HCT116 (cell line): Measurements from ENCODE around the gene TPH1. TPM values are rescaled to one million over a fixed set of nuclear protein-coding genes. Genes with fewer than 3 reads are reported as not detected.

Experiments used
- ATAC-seq: fragments of 200-7000 bp; cut with Tn5 transposase; 2 replicates; pipeline ENCODE4 v1.9.1; 2020; ENCODE audit warnings: mild to moderate bottlenecking, moderate library complexity
- BruUV-seq: library from RNA; stranded (reverse); fragments of 400-500 nt; replicated peaks from 2 replicates; lab custom pipeline; 2021; lab: Mats Ljungman, UMichigan
- CTCF ChIA-PET: fragments of 300-600 bp; sonication (Branson Sonifier 250); formaldehyde crosslinking; loops from one replicate; lab custom pipeline; 2021; ENCODE audit warnings: antibody characterized with exemption; lab: Charles Lee
- POLR2A ChIA-PET: fragments of 300-600, 350-600 bp; sonication (Branson Sonifier 250); formaldehyde crosslinking; loops from one replicate; lab custom pipeline; 2021; ENCODE audit warnings: antibody characterized with exemption; lab: Charles Lee
- RAD21 ChIA-PET, 2 experiments: fragments of 300-600 bp; sonication (Branson Sonifier 250); formaldehyde crosslinking; loops; one replicate each; lab custom pipeline; 2023; ENCODE audit warnings: low total read pairs in 2 of 2; ENCODE audit not compliant: uncharacterized antibody in 2 of 2, unreplicated experiment in 2 of 2, low non-redundant PET in 1 of 2; lab: Charles Lee
- DNase-seq: peaks from one replicate; pipeline ENCODE4 v3.0.0-alpha.2; 2010; ENCODE audit warnings: low read depth, low spot score
- H2AFZ ChIP-seq: fragments of 200-600 bp; shearing (Covaris generic), sonication (generic); 2 replicates; pipeline ENCODE4 v1.6.1; 2017; ENCODE audit warnings: low read depth, mixed run types, mixed read lengths, antibody characterized with exemption, low read length; ENCODE audit not compliant: poor library complexity, severe bottlenecking
- H3K27ac ChIP-seq: 2 replicates; pipeline ENCODE4 v1.5.1; 2012; ENCODE audit warnings: low read depth, low read length
- H3K27me3 ChIP-seq: fragments of 200-600 bp; sonication (generic); 2 replicates; pipeline ENCODE4 v1.6.1; 2016; ENCODE audit warnings: mixed run types, low read length, mixed read lengths; ENCODE audit not compliant: insufficient read depth
- H3K36me3 ChIP-seq, 2 experiments: fragments of 200-500 bp in 1 of 2; fragments of 200-600 bp in 1 of 2; sonication (Bioruptor generic) in 1 of 2; sonication (generic) in 1 of 2; 2 replicates each; pipeline versions ENCODE4 v1.5.1 to v1.6.1; 2014 to 2016; ENCODE audit warnings: low read length in 2 of 2, inconsistent platforms in 1 of 2, mixed read lengths in 1 of 2, mixed run types in 1 of 2; ENCODE audit not compliant: insufficient read depth in 2 of 2, control insufficient read depth in 1 of 2
- H3K4me1 ChIP-seq, 2 experiments: fragments of 200-600 bp in 1 of 2; sonication (generic) in 1 of 2; 2 replicates each; pipeline versions ENCODE4 v1.5.1 to v1.6.1; 2012 to 2017; ENCODE audit warnings: low read length in 2 of 2, inconsistent platforms in 1 of 2, mild to moderate bottlenecking in 1 of 2, mixed read lengths in 1 of 2, mixed run types in 1 of 2, moderate library complexity in 1 of 2; ENCODE audit not compliant: insufficient read depth in 2 of 2, control insufficient read depth in 1 of 2
- H3K4me2 ChIP-seq: fragments of 200-600 bp; sonication (generic); 2 replicates; pipeline ENCODE4 v1.6.1; 2017; ENCODE audit warnings: mixed run types, low read length, mixed read lengths
- H3K4me3 ChIP-seq, 2 experiments: fragments of 200-600 bp in 1 of 2; sonication (generic) in 1 of 2; replicated peaks in 1 of 2; 2 replicates each; pipeline ENCODE4 v1.5.1; 2011 to 2016; ENCODE audit warnings: low read length in 2 of 2, control low read depth in 1 of 2, low read depth in 1 of 2, mild to moderate bottlenecking in 1 of 2, mixed read lengths in 1 of 2, mixed run types in 1 of 2
- H3K79me2 ChIP-seq: fragments of 200-600 bp; sonication (generic); 2 replicates; pipeline ENCODE4 v1.6.1; 2017; ENCODE audit warnings: mild to moderate bottlenecking, mixed run types, low read length, moderate library complexity, mixed read lengths; ENCODE audit not compliant: insufficient read depth
- H3K9ac ChIP-seq: fragments of 200-600 bp; sonication (generic); 2 replicates; pipeline ENCODE4 v1.6.1; 2016; ENCODE audit warnings: low read length, mixed read lengths
- H3K9me2 ChIP-seq: fragments of 200-600 bp; sonication (generic), shearing (Covaris generic); 2 replicates; pipeline ENCODE4 v1.6.1; 2017; ENCODE audit warnings: mixed run types, mild to moderate bottlenecking, moderate library complexity; ENCODE audit not compliant: insufficient read depth
- H3K9me3 ChIP-seq, 2 experiments: fragments of 200-500 bp in 1 of 2; fragments of 200-600 bp in 1 of 2; sonication (Bioruptor generic) in 1 of 2; sonication (generic) in 1 of 2; 2 replicates each; pipeline ENCODE4 v1.6.1; 2014 to 2017; ENCODE audit warnings: low read length in 2 of 2, mixed read lengths in 2 of 2, inconsistent platforms in 1 of 2, low read depth in 1 of 2, mild to moderate bottlenecking in 1 of 2, mixed run types in 1 of 2, moderate library complexity in 1 of 2; ENCODE audit not compliant: control insufficient read depth in 1 of 2, insufficient read depth in 1 of 2
- H4K20me1 ChIP-seq: fragments of 200-600 bp; sonication (generic), shearing (Covaris generic); 2 replicates; pipeline ENCODE4 v1.6.1; 2017; ENCODE audit warnings: mixed run types, mild to moderate bottlenecking, moderate library complexity; ENCODE audit not compliant: insufficient read depth
- CBX3 ChIP-seq: IDR thresholded peaks from 2 replicates; pipeline ENCODE4 v1.6.1; 2012; ENCODE audit warnings: low read depth
- EZH2 ChIP-seq: fragments of 200-600 bp; sonication (generic); IDR thresholded peaks from 2 replicates; pipeline ENCODE4 v1.6.1; 2017; ENCODE audit warnings: antibody characterized with exemption, mixed run types
- EZH2phosphoT487 ChIP-seq: fragments of 200-600 bp; IDR thresholded peaks from 2 replicates; pipeline ENCODE4 v1.6.1; 2018; ENCODE audit warnings: antibody characterized with exemption, borderline replicate concordance
- FOSL1 ChIP-seq: IDR thresholded peaks from 2 replicates; pipeline ENCODE4 v1.6.1; 2012; ENCODE audit warnings: low read depth
- JUND ChIP-seq: IDR thresholded peaks from 2 replicates; pipeline ENCODE4 v1.6.1; 2012
- POLR2AphosphoS5 ChIP-seq: IDR thresholded peaks from 2 replicates; pipeline ENCODE4 v1.6.1; 2011; ENCODE audit warnings: mild to moderate bottlenecking, low read depth, low read length, moderate library complexity
- RAD21 ChIP-seq: IDR thresholded peaks from 2 replicates; pipeline ENCODE4 v1.6.1; 2012; ENCODE audit warnings: low read depth, mild to moderate bottlenecking
- SIN3A ChIP-seq: IDR thresholded peaks from 2 replicates; pipeline ENCODE4 v1.6.1; 2012; ENCODE audit warnings: low read depth
- SP1 ChIP-seq: IDR thresholded peaks from 2 replicates; pipeline ENCODE4 v1.6.1; 2012; ENCODE audit warnings: low read depth
- SRF ChIP-seq: IDR thresholded peaks from 2 replicates; pipeline ENCODE4 v1.6.1; 2012; ENCODE audit warnings: low read depth
- ZBTB33 ChIP-seq: IDR thresholded peaks from 2 replicates; pipeline ENCODE4 v1.6.1; 2011; ENCODE audit warnings: mild to moderate bottlenecking, low read length, moderate library complexity; ENCODE audit not compliant: insufficient replicate concordance; ENCODE audit errors: extremely low read depth
- ZFX ChIP-seq: fragments of 450-650 bp; IDR thresholded peaks from 2 replicates; pipeline ENCODE4 v1.6.1; 2017
- ZNF274 ChIP-seq: fragments of 200-500 bp; sonication (Bioruptor generic); IDR thresholded peaks from 2 replicates; pipeline ENCODE4 v1.6.1; 2014; ENCODE audit warnings: mild to moderate bottlenecking, low read depth, low read length, inconsistent platforms
- intact Hi-C: fragments of 100-400 bp; cut with micrococcal nuclease; formaldehyde crosslinking; loops from 2 replicates; pipeline ENCODE4 v1.10.0; 2022
- total RNA-seq: library from RNA; stranded (reverse); gene quantifications from one replicate; pipeline ENCODE4 v1.2.1, GENCODE V29; 2021; ENCODE audit not compliant: unreplicated experiment
- TF ChIP-seq, protein P1 (sequence below): IDR thresholded peaks from 2 replicates; pipeline ENCODE4 v1.6.1; 2012
- TF ChIP-seq, protein P2 (sequence below): IDR thresholded peaks from 2 replicates; pipeline ENCODE4 v1.6.1; 2012
- TF ChIP-seq, protein P3 (sequence below): IDR thresholded peaks from 2 replicates; pipeline ENCODE4 v1.6.1; 2012; ENCODE audit warnings: low read depth

Gene TPH1
- total RNA-seq, 1 experiment from 2014 or later = 0.42 TPM

DNA sequence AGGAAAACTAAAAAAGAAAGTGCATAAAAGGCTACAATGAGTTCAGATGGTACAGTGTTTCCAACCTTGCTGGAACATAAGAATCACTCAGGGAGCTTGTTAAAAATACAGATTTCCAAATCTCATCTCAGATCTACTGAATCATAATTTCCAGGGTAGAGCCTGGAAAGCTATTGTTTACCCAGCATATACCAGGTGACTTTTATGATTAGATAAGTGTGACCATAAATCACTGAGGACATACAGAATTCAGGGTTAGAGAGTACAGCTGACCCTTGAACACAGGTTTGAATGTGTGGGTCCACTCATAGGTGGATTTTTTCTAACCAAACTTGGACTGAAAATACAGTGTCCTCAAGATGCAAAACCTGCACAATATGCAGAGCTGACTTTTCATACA is 47.9 kb upstream of the TPH1 start (continued):
- TF ChIP-seq ZFX (no peak), ZBTB33 (no peak)

GRCh38 chr11:18091731-18092130 is 45.7 kb upstream of the TPH1 start:
- H3K4me2 ChIP-seq = no peak overlapping the region
- POLR2A ChIA-PET = no interaction called here
- BruUV-seq = no TSS peak
- no peaks in the 10 kb centered on the region for H3K9me3 ChIP-seq
- no peak overlapping the region for H2AFZ ChIP-seq
- H3K27ac ChIP-seq = no peak overlapping the region
- H4K20me1 ChIP-seq = no peaks in the 10 kb centered on the region
- no peak for ATAC-seq
- peaks cover 36 to 46% of the 10 kb centered on the region in 2 experiments for H3K36me3 ChIP-seq
- no peak for DNase-seq
- H3K9ac ChIP-seq = no peak overlapping the region
- H3K79me2 ChIP-seq = peaks cover 4% of the 10 kb centered on the region
- no peak overlapping the region for H3K4me3 ChIP-seq
- H3K4me1 ChIP-seq = no peaks in the 10 kb centered on the region
- intact Hi-C loops = no loop called here
- RAD21 ChIA-PET = no interaction called here
- CTCF ChIA-PET = no interaction called here
- H3K27me3 ChIP-seq = no peaks in the 10 kb centered on the region
- no peaks in the 10 kb centered on the region for H3K9me2 ChIP-seq
- TF ChIP-seq FOSL1 (no peak), SRF (no peak), SP1 (no peak), CBX3 (no peak), POLR2AphosphoS5 (no peak), EZH2phosphoT487 (no peak), RAD21 (no peak), EZH2 (no peak), JUND (no peak), SIN3A (no peak), ZFX (no peak), ZNF274 (no peak), ZBTB33 (no peak)
- TF ChIP-seq, protein P1, sequence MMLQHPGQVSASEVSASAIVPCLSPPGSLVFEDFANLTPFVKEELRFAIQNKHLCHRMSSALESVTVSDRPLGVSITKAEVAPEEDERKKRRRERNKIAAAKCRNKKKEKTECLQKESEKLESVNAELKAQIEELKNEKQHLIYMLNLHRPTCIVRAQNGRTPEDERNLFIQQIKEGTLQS = no peak
- TF ChIP-seq, protein P2, sequence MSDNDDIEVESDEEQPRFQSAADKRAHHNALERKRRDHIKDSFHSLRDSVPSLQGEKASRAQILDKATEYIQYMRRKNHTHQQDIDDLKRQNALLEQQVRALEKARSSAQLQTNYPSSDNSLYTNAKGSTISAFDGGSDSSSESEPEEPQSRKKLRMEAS = no peak
- TF ChIP-seq, protein P3, sequence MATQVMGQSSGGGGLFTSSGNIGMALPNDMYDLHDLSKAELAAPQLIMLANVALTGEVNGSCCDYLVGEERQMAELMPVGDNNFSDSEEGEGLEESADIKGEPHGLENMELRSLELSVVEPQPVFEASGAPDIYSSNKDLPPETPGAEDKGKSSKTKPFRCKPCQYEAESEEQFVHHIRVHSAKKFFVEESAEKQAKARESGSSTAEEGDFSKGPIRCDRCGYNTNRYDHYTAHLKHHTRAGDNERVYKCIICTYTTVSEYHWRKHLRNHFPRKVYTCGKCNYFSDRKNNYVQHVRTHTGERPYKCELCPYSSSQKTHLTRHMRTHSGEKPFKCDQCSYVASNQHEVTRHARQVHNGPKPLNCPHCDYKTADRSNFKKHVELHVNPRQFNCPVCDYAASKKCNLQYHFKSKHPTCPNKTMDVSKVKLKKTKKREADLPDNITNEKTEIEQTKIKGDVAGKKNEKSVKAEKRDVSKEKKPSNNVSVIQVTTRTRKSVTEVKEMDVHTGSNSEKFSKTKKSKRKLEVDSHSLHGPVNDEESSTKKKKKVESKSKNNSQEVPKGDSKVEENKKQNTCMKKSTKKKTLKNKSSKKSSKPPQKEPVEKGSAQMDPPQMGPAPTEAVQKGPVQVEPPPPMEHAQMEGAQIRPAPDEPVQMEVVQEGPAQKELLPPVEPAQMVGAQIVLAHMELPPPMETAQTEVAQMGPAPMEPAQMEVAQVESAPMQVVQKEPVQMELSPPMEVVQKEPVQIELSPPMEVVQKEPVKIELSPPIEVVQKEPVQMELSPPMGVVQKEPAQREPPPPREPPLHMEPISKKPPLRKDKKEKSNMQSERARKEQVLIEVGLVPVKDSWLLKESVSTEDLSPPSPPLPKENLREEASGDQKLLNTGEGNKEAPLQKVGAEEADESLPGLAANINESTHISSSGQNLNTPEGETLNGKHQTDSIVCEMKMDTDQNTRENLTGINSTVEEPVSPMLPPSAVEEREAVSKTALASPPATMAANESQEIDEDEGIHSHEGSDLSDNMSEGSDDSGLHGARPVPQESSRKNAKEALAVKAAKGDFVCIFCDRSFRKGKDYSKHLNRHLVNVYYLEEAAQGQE = no peak
